Testis (tissue), 2 donors: ENCODE data around the gene ARFRP1.

ENCODE experiments used
- CTCF ChIP-seq, 3 experiments: fragments of 450-650 bp in 2 of 3; fragments of 200-600 bp in 1 of 3; sonication (generic) in 1 of 3; IDR thresholded peaks; one replicate each; pipeline ENCODE4 v1.5.1; 2016 to 2019; ENCODE audit warnings: antibody characterized with exemption in 3 of 3, mild to moderate bottlenecking in 2 of 3, moderate library complexity in 1 of 3
- POLR2A ChIP-seq: fragments of 450-650 bp; IDR thresholded peaks from one replicate; pipeline ENCODE4 v1.6.1; 2017; ENCODE audit warnings: antibody characterized with exemption, mild to moderate bottlenecking, moderate library complexity

GRCh38 chr20:63709149-63709527 lies 1.4 kb upstream of the ARFRP1 start:
- TF ChIP-seq CTCF (IDR thresholded peaks at IDR 0.05) (no peak), POLR2A (no peak)
